ENCODE measurements around the gene C16orf92.

GRCh38 chr16:30025574-30025973, 2.6 kb downstream of the C16orf92 start:
- TF ChIP-seq, protein P1, sequence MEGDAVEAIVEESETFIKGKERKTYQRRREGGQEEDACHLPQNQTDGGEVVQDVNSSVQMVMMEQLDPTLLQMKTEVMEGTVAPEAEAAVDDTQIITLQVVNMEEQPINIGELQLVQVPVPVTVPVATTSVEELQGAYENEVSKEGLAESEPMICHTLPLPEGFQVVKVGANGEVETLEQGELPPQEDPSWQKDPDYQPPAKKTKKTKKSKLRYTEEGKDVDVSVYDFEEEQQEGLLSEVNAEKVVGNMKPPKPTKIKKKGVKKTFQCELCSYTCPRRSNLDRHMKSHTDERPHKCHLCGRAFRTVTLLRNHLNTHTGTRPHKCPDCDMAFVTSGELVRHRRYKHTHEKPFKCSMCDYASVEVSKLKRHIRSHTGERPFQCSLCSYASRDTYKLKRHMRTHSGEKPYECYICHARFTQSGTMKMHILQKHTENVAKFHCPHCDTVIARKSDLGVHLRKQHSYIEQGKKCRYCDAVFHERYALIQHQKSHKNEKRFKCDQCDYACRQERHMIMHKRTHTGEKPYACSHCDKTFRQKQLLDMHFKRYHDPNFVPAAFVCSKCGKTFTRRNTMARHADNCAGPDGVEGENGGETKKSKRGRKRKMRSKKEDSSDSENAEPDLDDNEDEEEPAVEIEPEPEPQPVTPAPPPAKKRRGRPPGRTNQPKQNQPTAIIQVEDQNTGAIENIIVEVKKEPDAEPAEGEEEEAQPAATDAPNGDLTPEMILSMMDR (IDR thresholded peaks at IDR 0.05; ENCODE audit: insufficient read depth, low read depth, low read length) = no peak
- TF ChIP-seq EZH2 (IDR thresholded peaks at IDR 0.05; ENCODE audit: insufficient read depth, low read length) = no peak
